Adrenal gland (tissue), 5 donors: Measurements from ENCODE around the gene MLLT6.
A peak's percentile ranks its signal among the peaks of the same experiment; 100 is the strongest.

ENCODE experiments used
- CTCF ChIP-seq, 6 experiments: fragments of 450-650 bp in 4 of 6; fragments of 200-600 bp in 2 of 6; sonication (generic) in 1 of 6; IDR thresholded peaks; 1 replicate in 5 of 6; 2 replicates in 1 of 6; pipeline versions ENCODE4 v1.5.1 to v1.8.0; 2016 to 2021; ENCODE audit warnings: antibody characterized with exemption in 6 of 6, mild to moderate bottlenecking in 2 of 6, moderate library complexity in 1 of 6
- POLR2A ChIP-seq, 2 donors: fragments of 450-650 bp; IDR thresholded peaks; one replicate each; pipeline ENCODE4 v1.6.1; 2017; ENCODE audit warnings: antibody characterized with exemption in 2 of 2, mild to moderate bottlenecking in 2 of 2, moderate library complexity in 1 of 2
- donor health status: DM: no; HTN: no; CAD: no.

- no peak for TF ChIP-seq CTCF (IDR thresholded peaks at IDR 0.05)
- TF ChIP-seq POLR2A (IDR thresholded peaks at IDR 0.05) = peak in 1 of 2 donors; percentile 60
Measured at GRCh38 chr17:38703742-38704605, 1.1 kb upstream of the MLLT6 start.
